GM12878 (cell line): ENCODE results near the gene PGRMC1. TPM values are rescaled to one million over a fixed set of nuclear protein-coding genes. Genes with fewer than 3 reads are reported as not detected.

Source experiments
- ATAC-seq: fragments of 200-7000 bp; cut with Tn5 transposase; 3 replicates; pipeline ENCODE4 v1.9.1; 2020; ENCODE audit warnings: mild to moderate bottlenecking, moderate library complexity
- Bru-seq: library from RNA; stranded (reverse); fragments of 400-500 nt; gene quantifications from one replicate; lab custom pipeline; 2021; lab: Mats Ljungman, UMichigan
- BruChase-seq, 2 experiments: library from RNA; stranded (reverse); fragments of 400-500 nt; gene quantifications; one replicate each; lab custom pipeline; 2021; lab: Mats Ljungman, UMichigan
- BruUV-seq: library from RNA; stranded (reverse); fragments of 400-500 nt; replicated peaks from 2 replicates; lab custom pipeline; 2021; lab: Mats Ljungman, UMichigan
- CTCF ChIA-PET: fragments of 300-600 bp; sonication (Branson Sonifier 250); formaldehyde crosslinking; extraction: SDS; loops from one replicate; lab custom pipeline; 2021; ENCODE audit warnings: inconsistent platforms; lab: Yijun Ruan, JAX
- POLR2A ChIA-PET: fragments of 350-600 bp; formaldehyde crosslinking; extraction: SDS; loops from one replicate; lab custom pipeline; 2021; ENCODE audit warnings: inconsistent platforms; lab: Charles Lee
- RAD21 ChIA-PET: fragments of 300-600 bp; sonication (Branson Sonifier 250); formaldehyde crosslinking; loops from one replicate; lab custom pipeline; 2023; ENCODE audit warnings: antibody characterized with exemption; ENCODE audit not compliant: unreplicated experiment; lab: Charles Lee
- SMC1A ChIA-PET: fragments of 300-600 bp; sonication (Branson Sonifier 250); formaldehyde crosslinking; loops from one replicate; lab custom pipeline; 2023; ENCODE audit not compliant: unreplicated experiment, uncharacterized antibody; lab: Charles Lee
- DNase-seq: peaks from one replicate; pipeline ENCODE4 v3.0.0-alpha.2; 2011; ENCODE audit warnings: low read depth, low spot score
- FAIRE-seq: peaks from 3 replicates; lab custom pipeline; 2011; peaks lifted over from hg19 to GRCh38; lab: Jason Lieb, UNC
- H2AFZ ChIP-seq: 2 replicates; pipeline ENCODE4 v1.6.0; 2011; ENCODE audit warnings: low read depth, low read length, control low read depth; ENCODE audit not compliant: control insufficient read depth
- H3K27ac ChIP-seq: 2 replicates; pipeline ENCODE4 v1.5.1; 2011; ENCODE audit warnings: control low read depth; ENCODE audit not compliant: control insufficient read depth, insufficient read depth
- H3K27me3 ChIP-seq, 2 experiments: replicated peaks in 1 of 2; 2 replicates each; pipeline versions ENCODE4 v1.6.0 to v1.6.1; 2011; ENCODE audit warnings: low read length in 1 of 2; ENCODE audit not compliant: control insufficient read depth in 2 of 2, insufficient read depth in 2 of 2
- H3K36me3 ChIP-seq, 2 experiments: 2 replicates each; pipeline ENCODE4 v1.5.1; 2011; ENCODE audit warnings: low read length in 1 of 2; ENCODE audit not compliant: control insufficient read depth in 2 of 2, insufficient read depth in 2 of 2
- H3K4me1 ChIP-seq: 2 replicates; pipeline ENCODE4 v1.6.1; 2011; ENCODE audit warnings: mild to moderate bottlenecking, low read length, moderate library complexity, mixed read lengths; ENCODE audit not compliant: control insufficient read depth, insufficient read depth
- H3K4me2 ChIP-seq: 2 replicates; pipeline ENCODE4 v1.6.0; 2011; ENCODE audit warnings: control low read depth; ENCODE audit not compliant: control insufficient read depth, insufficient read depth
- H3K4me3 ChIP-seq: fragments of 200-600 bp; sonication (generic); 2 replicates; pipeline ENCODE4 v1.5.1; 2016
- H3K79me2 ChIP-seq: 2 replicates; pipeline ENCODE4 v1.6.0; 2011; ENCODE audit warnings: low read length; ENCODE audit not compliant: control insufficient read depth, insufficient read depth
- H3K9ac ChIP-seq: 2 replicates; pipeline ENCODE4 v1.8.0; 2011; ENCODE audit warnings: low read length, control low read depth, mixed read lengths; ENCODE audit not compliant: control insufficient read depth, insufficient read depth
- H3K9me3 ChIP-seq: replicated peaks from 3 replicates; pipeline ENCODE4 v1.5.1; 2011; ENCODE audit warnings: mild to moderate bottlenecking, low read length; ENCODE audit not compliant: control insufficient read depth, insufficient read depth
- H4K20me1 ChIP-seq: 2 replicates; pipeline ENCODE4 v1.6.0; 2011; ENCODE audit not compliant: control insufficient read depth, insufficient read depth
- EP300 ChIP-seq, 2 experiments: fragments of 150-350 bp in 1 of 2; IDR thresholded peaks; 2 replicates each; pipeline ENCODE4 v1.6.1; 2011 to 2012; ENCODE audit warnings: low read depth in 2 of 2, low read length in 2 of 2, borderline replicate concordance in 1 of 2, improper control_type of control experiment in 1 of 2, inconsistent platforms in 1 of 2; ENCODE audit not compliant: control insufficient read depth in 1 of 2
- ESRRA ChIP-seq: IDR thresholded peaks from 2 replicates; pipeline ENCODE4 v1.6.1; 2012; ENCODE audit warnings: mild to moderate bottlenecking, low read length, improper control_type of control experiment
- FOXK2 ChIP-seq: fragments of 450-650 bp; IDR thresholded peaks from 2 replicates; pipeline ENCODE4 v1.6.1; 2017; ENCODE audit warnings: mild to moderate bottlenecking, moderate library complexity
- GATAD2B ChIP-seq: fragments of 450-650 bp; conservative IDR thresholded peaks from 2 replicates; pipeline ENCODE4 v1.6.1; 2017; ENCODE audit warnings: low read depth, mild to moderate bottlenecking, moderate library complexity
- IKZF1 ChIP-seq: fragments of 450-650 bp; conservative IDR thresholded peaks from 2 replicates; pipeline ENCODE4 v1.6.1; 2017; ENCODE audit warnings: antibody characterized with exemption, mild to moderate bottlenecking
- IKZF2 ChIP-seq, 2 experiments: fragments of 450-650 bp; IDR thresholded peaks; 2 replicates each; pipeline ENCODE4 v1.6.1; 2017; ENCODE audit warnings: mild to moderate bottlenecking in 2 of 2, moderate library complexity in 2 of 2
- KDM1A ChIP-seq: fragments of 200-600 bp; sonication (generic); IDR thresholded peaks from 2 replicates; pipeline ENCODE4 v1.6.1; 2016; ENCODE audit warnings: borderline replicate concordance
- MEF2B ChIP-seq: fragments of 450-650 bp; IDR thresholded peaks from 2 replicates; pipeline ENCODE4 v1.6.1; 2018; ENCODE audit warnings: mild to moderate bottlenecking, moderate library complexity; ENCODE audit not compliant: partially characterized antibody, poor library complexity, severe bottlenecking
- MYB ChIP-seq: fragments of 150-350 bp; IDR thresholded peaks from 2 replicates; pipeline ENCODE4 v1.6.1; 2014; ENCODE audit warnings: mild to moderate bottlenecking, low read depth, low read length, borderline replicate concordance
- NFXL1 ChIP-seq: fragments of 450-650 bp; IDR thresholded peaks from 2 replicates; pipeline ENCODE4 v1.6.1; 2017; ENCODE audit warnings: antibody characterized with exemption, mild to moderate bottlenecking, borderline replicate concordance
- POLR2AphosphoS5 ChIP-seq: IDR thresholded peaks from 2 replicates; pipeline ENCODE4 v1.6.1; 2011; ENCODE audit warnings: mild to moderate bottlenecking, low read length, inconsistent platforms
- SMARCA5 ChIP-seq: fragments of 450-650 bp; IDR thresholded peaks from 2 replicates; pipeline ENCODE4 v1.6.1; 2017; ENCODE audit warnings: mild to moderate bottlenecking
- SMC3 ChIP-seq: IDR thresholded peaks from 2 replicates; pipeline ENCODE4 v1.6.1; 2011; ENCODE audit warnings: low read length, improper control_type of control experiment, borderline replicate concordance
- STAT1 ChIP-seq: fragments of 450-650 bp; conservative IDR thresholded peaks from 2 replicates; pipeline ENCODE4 v1.6.1; 2014; ENCODE audit warnings: antibody characterized with exemption, mild to moderate bottlenecking
- STAT3 ChIP-seq: IDR thresholded peaks from 2 replicates; pipeline ENCODE4 v1.6.1; 2011; ENCODE audit warnings: low read depth, low read length, improper control_type of control experiment
- SUZ12 ChIP-seq: fragments of 200-600 bp; sonication (generic); IDR thresholded peaks from one replicate; pipeline ENCODE4 v1.6.1; 2018; ENCODE audit warnings: antibody characterized with exemption, mild to moderate bottlenecking; ENCODE audit not compliant: unreplicated experiment
- TAF1 ChIP-seq: IDR thresholded peaks from 2 replicates; pipeline ENCODE4 v1.6.1; 2011; ENCODE audit warnings: mild to moderate bottlenecking, low read depth, low read length, borderline replicate concordance
- YY1 ChIP-seq: IDR thresholded peaks from 2 replicates; pipeline ENCODE4 v1.6.1; 2011; ENCODE audit warnings: low read depth, mild to moderate bottlenecking, low read length
- WGBS: methylation state at CpG from one replicate; pipeline ENCODE4 v1.1.6; 2016; ENCODE audit warnings: low lambda C conversion rate; ENCODE audit not compliant: insufficient replicate concordance, insufficient coverage; ENCODE audit errors: missing lambda C conversion rate; 5-methylcytosine and 5-hydroxymethylcytosine counted together
- in situ Hi-C: fragments of 300-500 bp; cut with MboI; formaldehyde crosslinking; loops from 9 replicates; pipeline ENCODE4 v1.14.3; 2018; ENCODE audit warnings: mixed read lengths
- intact Hi-C: fragments of 100-400 bp; cut with micrococcal nuclease; formaldehyde crosslinking; loops from one replicate; pipeline ENCODE4 v1.14.2; 2022; ENCODE audit not compliant: unreplicated experiment
- long read RNA-seq, 2 experiments: library from polyadenylated mRNA; unstranded; transcript quantifications; one replicate each; pipeline ENCODE4 v2.0.0, GENCODE V29; 2019 to 2020
- polyA minus RNA-seq, 3 experiments: library from RNA; depleted of rRNA, polyadenylated mRNA; stranded (reverse); fragments of >200 nt; gene quantifications; 2 replicates each; pipeline ENCODE4 v1.2.3, GENCODE V29; 2011
- polyA plus RNA-seq, 11 experiments: library from polyadenylated mRNA; depleted of rRNA in 4 of 11; unstranded in 6 of 11; stranded (reverse) in 5 of 11; fragments of >200 nt; fragmentation: Nextera tagmentation in 4 of 11; fragmentation: Illumina TruSeq in 1 of 11; extraction: Ambion mirVana in 4 of 11; extraction: Trizol in 1 of 11; gene quantifications; 1 replicate in 1 of 11; 2 replicates in 10 of 11; pipeline versions ENCODE4 v1.2.1 to v1.2.3, GENCODE V29; 2011 to 2016; ENCODE audit warnings: inconsistent platforms in 2 of 11, missing spikeins in 2 of 11, low read depth in 1 of 11
- total RNA-seq, 4 experiments: library from RNA; depleted of rRNA in 3 of 4; stranded (reverse); fragments of >200 nt in 3 of 4; fragmentation: Illumina TruSeq in 1 of 4; extraction: Trizol in 1 of 4; gene quantifications; 2 replicates each; pipeline versions ENCODE4 v1.2.1 to v1.2.3, GENCODE V29; 2013 to 2021
- TF ChIP-seq, protein P1 (sequence below), 3 experiments: IDR thresholded peaks in 2 of 3; conservative IDR thresholded peaks in 1 of 3; 2 replicates each; pipeline ENCODE4 v1.5.1; 2011; ENCODE audit warnings: low read depth in 3 of 3, low read length in 3 of 3, mild to moderate bottlenecking in 3 of 3, control low read depth in 2 of 3, moderate library complexity in 2 of 3, inconsistent platforms in 1 of 3, mixed read lengths in 1 of 3; ENCODE audit not compliant: control insufficient read depth in 2 of 3, insufficient read depth in 1 of 3; ENCODE audit errors: extremely low read depth in 1 of 3

Gene PGRMC1
- total RNA-seq (2013; cell fraction: nucleolus; rRNA removed), result 24.5 and 25.1 TPM in 2 replicates
- total RNA-seq (2014; rRNA removed) (54.4 and 58.5 TPM in 2 replicates), total RNA-seq (2014; rRNA removed; fragmentation: Illumina TruSeq; extraction: Trizol) (35.1 and 38.6 TPM in 2 replicates), total RNA-seq (2021) (36.3 and 38.9 TPM in 2 replicates), polyA plus RNA-seq (2011; rRNA removed) (47.7 and 69.2 TPM in 2 replicates), polyA plus RNA-seq (2014; fragmentation: Illumina TruSeq; extraction: Trizol) (40.4 and 47.0 TPM in 2 replicates), polyA plus RNA-seq (2014; fragmentation: Nextera tagmentation; extraction: Ambion mirVana) (10 to 100 TPM; 13.6 to 28.9 TPM), polyA plus RNA-seq (2014; rRNA removed) (40.1 and 46.2 TPM in 2 replicates), polyA plus RNA-seq (2016; fragmentation: Nextera tagmentation; extraction: Ambion mirVana) (10 to 100 TPM; 59.3 to 60.9 TPM), polyA minus RNA-seq (2011; rRNA and poly(A)+ RNA removed) (17.0 and 18.6 TPM in 2 replicates), Bru-seq, nascent RNA (percentile 80 among the genes with signal in this experiment), BruChase-seq, experiment 1, labeled RNA remaining after a 6-hour chase (percentile 84 among the genes with signal in this experiment), BruChase-seq, experiment 2, labeled RNA remaining after a 2-hour chase (percentile 83 among the genes with signal in this experiment)
- polyA plus RNA-seq (2011; ENCODE audit: low read depth), result 14.2 TPM
- polyA plus RNA-seq (2011; cell fraction: cytosol; rRNA removed), result 25.0 and 35.0 TPM in 2 replicates
- polyA plus RNA-seq (2011; cell fraction: nucleus; rRNA removed), result 15.5 and 19.1 TPM in 2 replicates
- 25.3 and 25.5 TPM in 2 replicates for polyA plus RNA-seq (2012)
- polyA minus RNA-seq (2011; cell fraction: cytosol; rRNA and poly(A)+ RNA removed), result 16.9 and 17.2 TPM in 2 replicates
- 4.8 and 9.1 TPM in 2 replicates for polyA minus RNA-seq (2011; cell fraction: nucleus; rRNA and poly(A)+ RNA removed)
- long read RNA-seq, experiment 1, transcript PGRMC1-201 (3 exons, 1,911 nt), result major isoform, 62 of 66 reads
- long read RNA-seq, experiment 1, partial matches to known transcripts, result 2 of 66 reads
- long read RNA-seq, experiment 1, other reads (novel, unspliced or antisense), result 2 of 66 reads
- long read RNA-seq, experiment 2, transcript PGRMC1-201 (3 exons, 1,911 nt), result major isoform, 454 of 467 reads
- long read RNA-seq, experiment 2, partial matches to known transcripts, result 1 of 467 reads
- long read RNA-seq, experiment 2, other reads (novel, unspliced or antisense), result 12 of 467 reads

- no peaks in the 10 kb centered on the region for H3K36me3 ChIP-seq
- ChIA-PET CTCF (no interaction called here), SMC1A (no interaction called here), POLR2A (interaction anchor here (0.6 to 1.0 kb wide), 3 partner anchors 406 to 749 kb away, joined by 3 to 6 read pairs (median 3); no protein-coding TSS in a partner anchor), RAD21 (no interaction called here)
- DNase-seq (peak; percentile 15), FAIRE-seq (no peak), ATAC-seq (peak; percentile 93)
- H3K9ac ChIP-seq, result peak within 1 kb of the TSS; percentile 75
- no peaks in the 10 kb centered on the region for H3K9me3 ChIP-seq
- H3K79me2 ChIP-seq, result peaks cover 30% of the 10 kb centered on the region
- H3K4me1 ChIP-seq, result no peaks in the 10 kb centered on the region
- H2AFZ ChIP-seq, result peak within 1 kb of the TSS; percentile 69
- peak within 1 kb of the TSS; percentile 63 for H3K4me3 ChIP-seq
- H3K4me2 ChIP-seq, result peak within 1 kb of the TSS; percentile 26
- no peaks in the 10 kb centered on the region for H4K20me1 ChIP-seq
- 39% methylated on average over 62 of the region's 82 CpGs for WGBS
- peaks cover 0 to 2% of the 10 kb centered on the region in 2 experiments; a peak in 1 of 4 replicates for H3K27me3 ChIP-seq
- TSS peak; percentile 80 for BruUV-seq
- in situ Hi-C loops (no loop called here), intact Hi-C loops (no loop called here)
- H3K27ac ChIP-seq, result peak within 1 kb of the TSS; percentile 70
- TF ChIP-seq SMC3, result no peak
- TF ChIP-seq ESRRA, result no peak
- TF ChIP-seq IKZF1, result peak; percentile 59
- TF ChIP-seq SUZ12, result no peak
- peak; percentile 81 for TF ChIP-seq YY1
- TF ChIP-seq KDM1A, result no peak
- no peak for TF ChIP-seq MYB
- 0 out of 2 replicates have a peak, but pooled peaks have one; percentile 39 for TF ChIP-seq GATAD2B
- TF ChIP-seq FOXK2, result no peak
- no peak for TF ChIP-seq EP300 (IDR thresholded peaks at IDR 0.05; ENCODE audit: borderline replicate concordance in 1 of 2, control insufficient read depth in 1 of 2, low read depth in 2 of 2, low read length in 2 of 2)
- TF ChIP-seq MEF2B, result no peak
- peak; percentile 85 for TF ChIP-seq POLR2AphosphoS5
- no peak for TF ChIP-seq IKZF2 (IDR thresholded peaks at IDR 0.05)
- TF ChIP-seq STAT3, result no peak
- TF ChIP-seq TAF1, result peak; percentile 70; the same call in 1 of the 2 replicates
- peak; percentile 57; the same call in 1 of the 2 replicates for TF ChIP-seq SMARCA5
- no peak for TF ChIP-seq NFXL1
- TF ChIP-seq, protein P1, sequence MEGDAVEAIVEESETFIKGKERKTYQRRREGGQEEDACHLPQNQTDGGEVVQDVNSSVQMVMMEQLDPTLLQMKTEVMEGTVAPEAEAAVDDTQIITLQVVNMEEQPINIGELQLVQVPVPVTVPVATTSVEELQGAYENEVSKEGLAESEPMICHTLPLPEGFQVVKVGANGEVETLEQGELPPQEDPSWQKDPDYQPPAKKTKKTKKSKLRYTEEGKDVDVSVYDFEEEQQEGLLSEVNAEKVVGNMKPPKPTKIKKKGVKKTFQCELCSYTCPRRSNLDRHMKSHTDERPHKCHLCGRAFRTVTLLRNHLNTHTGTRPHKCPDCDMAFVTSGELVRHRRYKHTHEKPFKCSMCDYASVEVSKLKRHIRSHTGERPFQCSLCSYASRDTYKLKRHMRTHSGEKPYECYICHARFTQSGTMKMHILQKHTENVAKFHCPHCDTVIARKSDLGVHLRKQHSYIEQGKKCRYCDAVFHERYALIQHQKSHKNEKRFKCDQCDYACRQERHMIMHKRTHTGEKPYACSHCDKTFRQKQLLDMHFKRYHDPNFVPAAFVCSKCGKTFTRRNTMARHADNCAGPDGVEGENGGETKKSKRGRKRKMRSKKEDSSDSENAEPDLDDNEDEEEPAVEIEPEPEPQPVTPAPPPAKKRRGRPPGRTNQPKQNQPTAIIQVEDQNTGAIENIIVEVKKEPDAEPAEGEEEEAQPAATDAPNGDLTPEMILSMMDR (IDR thresholded peaks at IDR 0.05 in 2 of 3, conservative IDR thresholded peaks at IDR 0.05 in 1 of 3; ENCODE audit: control insufficient read depth in 2 of 3, extremely low read depth in 1 of 3, insufficient read depth in 1 of 3, low read depth in 3 of 3, low read length in 3 of 3), result no peak
- TF ChIP-seq STAT1, result no peak
Measured at GRCh38 chrX:119235872-119236622, at the start of gene PGRMC1. Gene PGRMC1 (plus strand): TSS chrX:119236285. CDS start chrX:119236364, 79 bp downstream.
